ENCODE data around the gene SLC29A1.
A peak's percentile ranks its signal among the peaks of the same experiment; 100 is the strongest.

The SLC29A1 gene

DNA sequence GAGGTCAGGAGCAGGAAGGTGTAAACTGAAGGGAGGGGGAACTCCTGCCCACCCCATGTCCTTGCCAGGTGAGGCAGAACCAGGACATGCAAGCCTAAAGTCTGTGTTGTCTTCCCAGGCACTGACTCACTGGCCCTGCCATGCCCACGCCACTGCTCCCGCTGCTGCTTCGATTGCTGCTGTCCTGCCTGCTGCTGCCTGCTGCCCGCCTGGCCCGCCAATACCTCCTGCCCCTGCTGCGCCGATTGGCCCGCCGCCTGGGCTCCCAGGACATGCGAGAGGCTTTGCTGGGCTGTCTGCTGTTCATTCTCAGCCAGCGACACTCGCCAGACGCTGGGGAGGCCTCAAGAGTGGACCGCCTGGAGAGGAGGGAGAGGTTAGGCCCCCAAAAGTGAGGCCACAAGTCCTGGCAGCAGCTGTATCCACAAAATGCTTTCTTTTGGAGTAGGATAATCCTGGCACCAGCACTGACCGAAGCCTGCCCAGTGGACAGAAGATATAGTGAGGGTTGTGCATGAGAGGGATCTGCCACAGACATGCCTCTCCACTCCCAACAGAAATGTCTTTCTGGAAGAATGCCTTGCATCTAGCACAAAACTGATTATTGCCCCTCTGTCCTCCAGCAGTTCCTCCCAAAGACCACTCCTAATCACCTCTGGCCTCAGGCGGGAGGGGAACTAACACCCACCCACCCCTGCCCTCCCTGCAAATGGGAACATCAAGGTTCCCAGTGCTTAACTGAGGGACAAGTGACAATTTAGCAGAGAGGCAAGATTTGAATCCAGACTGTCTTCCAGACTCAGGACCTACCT lies 5.9 kb upstream of the SLC29A1 start:
- Histone ChIP-seq H3K4me2 (peak overlapping the region; percentile 44 to 98 (median 88); a peak in 20 of 22 replicates), H3K27ac (no peak overlapping the region)

GRCh38 chr6:44219053-44219814 lies 4.2 kb upstream of the SLC29A1 start:
- Histone ChIP-seq H3K4me3 (peak overlapping the region; percentile 35 to 65 (median 48); a peak in 19 of 20 replicates), H3K27me3 (peaks cover 0 to 9% (median 0%) of the 10 kb centered on the region in 11 experiments; a peak in 1 of 22 replicates), H3K36me3 (no peaks in the 10 kb centered on the region), H3K27ac (peak overlapping the region in 6 of 11 experiments; percentile 1 to 51 (median 34); a peak in 9 of 22 replicates), H3K4me2 (peak overlapping the region; percentile 80 to 98 (median 92)), H4K20me1 (peaks cover 0 to 6% (median 1%) of the 10 kb centered on the region in 11 experiments; a peak in 12 of 22 replicates), H3K4me1 (peaks cover 53 to 73% (median 63%) of the 10 kb centered on the region in 10 experiments), H3K9me3 (replicated peaks in 1 of 11) (no peaks in the 10 kb centered on the region), H3K9ac (peak overlapping the region; percentile 15 to 72 (median 59); a peak in 19 of 22 replicates)
- no peak for TF ChIP-seq Cebpa-rat (IDR thresholded peaks at IDR 0.05)

More for the DNA sequence above, 5.9 kb upstream of the SLC29A1 start:
- Histone ChIP-seq H3K36me3 (no peaks in the 10 kb centered on the region), H3K27me3 (peaks cover 0 to 3% (median 0%) of the 10 kb centered on the region in 11 experiments; a peak in 1 of 22 replicates), H3K4me1 (peaks cover 44 to 63% (median 53%) of the 10 kb centered on the region in 10 experiments), H4K20me1 (no peaks in the 10 kb centered on the region; a peak in 2 of 22 replicates), H3K9me3 (replicated peaks in 1 of 11) (no peaks in the 10 kb centered on the region), H3K4me3 (no peak overlapping the region), H3K9ac (0 out of 22 replicates have a peak overlapping the region, but pooled peaks of 1 of the 11 experiments have one; percentile 8)
- TF ChIP-seq Cebpa-rat (IDR thresholded peaks at IDR 0.05): no peak

GRCh38 chr6:44219815-44220784 lies 3.3 kb upstream of the SLC29A1 start:
- Histone ChIP-seq H3K4me1 (peaks cover 62 to 82% (median 71%) of the 10 kb centered on the region in 10 experiments), H3K27ac (no peak overlapping the region; a peak in 1 of 22 replicates), H4K20me1 (peaks cover 6 to 14% (median 10%) of the 10 kb centered on the region in 11 experiments; a peak in 15 of 22 replicates), H3K9me3 (replicated peaks in 1 of 11) (no peaks in the 10 kb centered on the region), H3K9ac (peak overlapping the region in 3 of 11 experiments; percentile 44 to 72 (median 59); a peak in 4 of 22 replicates), H3K27me3 (peaks cover 0 to 9% (median 0%) of the 10 kb centered on the region in 11 experiments; a peak in 1 of 22 replicates), H3K4me2 (peak overlapping the region; percentile 79 to 98 (median 92); a peak in 21 of 22 replicates), H3K36me3 (no peaks in the 10 kb centered on the region), H3K4me3 (peak overlapping the region in 4 of 10 experiments; percentile 46 to 65 (median 52); a peak in 8 of 20 replicates)
- TF ChIP-seq Cebpa-rat (IDR thresholded peaks at IDR 0.05): no peak

DNA sequence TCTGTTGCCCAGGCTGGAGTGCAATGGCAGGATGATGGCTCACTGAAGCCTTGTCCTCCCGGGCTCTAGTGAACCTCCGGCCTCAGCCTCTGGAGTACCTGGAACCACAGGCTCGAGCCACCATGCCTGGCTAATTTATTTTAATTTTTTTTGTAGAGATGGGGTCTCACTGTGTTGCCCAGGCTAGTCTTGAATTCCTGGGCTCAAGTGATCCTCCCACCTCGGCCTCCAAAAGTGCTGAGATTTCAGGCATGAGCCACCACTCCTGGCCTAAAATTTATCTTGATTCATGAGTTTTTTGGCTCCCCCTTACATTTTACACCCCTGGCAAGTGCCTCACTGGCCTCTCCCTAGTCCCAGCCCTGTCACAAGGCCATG lies 2.5 kb upstream of the SLC29A1 start:
- Histone ChIP-seq H3K27me3 (peaks cover 0 to 9% (median 0%) of the 10 kb centered on the region in 11 experiments; a peak in 1 of 22 replicates), H3K9ac (peak overlapping the region in 2 of 11 experiments; percentile 33 to 49; a peak in 3 of 22 replicates), H3K4me3 (no peak overlapping the region), H3K9me3 (replicated peaks in 1 of 11) (no peaks in the 10 kb centered on the region), H3K27ac (peak overlapping the region in 1 of 11 experiments; percentile 6; a peak in 2 of 22 replicates), H4K20me1 (peaks cover 14 to 22% (median 18%) of the 10 kb centered on the region in 11 experiments; a peak in 17 of 22 replicates), H3K36me3 (no peaks in the 10 kb centered on the region), H3K4me1 (peaks cover 70 to 88% (median 79%) of the 10 kb centered on the region in 10 experiments), H3K4me2 (peak overlapping the region in 4 of 11 experiments; percentile 70 to 88 (median 75); a peak in 6 of 22 replicates)
- TF ChIP-seq Cebpa-rat (IDR thresholded peaks at IDR 0.05): no peak

- peak overlapping the region in 1 of 10 experiments; percentile 25; a peak in 1 of 20 replicates for H3K4me3 ChIP-seq
- no peaks in the 10 kb centered on the region for H3K36me3 ChIP-seq
- peak overlapping the region in 3 of 11 experiments; percentile 23 to 49 (median 33); a peak in 5 of 22 replicates for H3K9ac ChIP-seq
- peaks cover 70 to 88% (median 81%) of the 10 kb centered on the region in 10 experiments for H3K4me1 ChIP-seq
- H3K27me3 ChIP-seq: peaks cover 0 to 9% (median 0%) of the 10 kb centered on the region in 11 experiments; a peak in 1 of 22 replicates
- no peaks in the 10 kb centered on the region for H3K9me3 ChIP-seq (replicated peaks in 1 of 11)
- H3K27ac ChIP-seq: peak overlapping the region in 4 of 11 experiments; percentile 6 to 41 (median 23); a peak in 3 of 22 replicates
- peak overlapping the region; percentile 46 to 88 (median 66) for H3K4me2 ChIP-seq
- peaks cover 17 to 27% (median 22%) of the 10 kb centered on the region in 11 experiments; a peak in 17 of 22 replicates for H4K20me1 ChIP-seq
- TF ChIP-seq Cebpa-rat (IDR thresholded peaks at IDR 0.05): no peak
Measured at GRCh38 chr6:44221291-44221960, 2.0 kb upstream of the SLC29A1 start.

- H3K9me3 ChIP-seq (replicated peaks in 1 of 11): no peaks in the 10 kb centered on the region
- peak overlapping the region in 3 of 11 experiments; percentile 20 to 41 (median 26); a peak in 2 of 22 replicates for H3K27ac ChIP-seq
- peak overlapping the region in 2 of 11 experiments; percentile 23 to 49; a peak in 3 of 22 replicates for H3K9ac ChIP-seq
- no peaks in the 10 kb centered on the region for H3K36me3 ChIP-seq
- peaks cover 70 to 88% (median 81%) of the 10 kb centered on the region in 10 experiments for H3K4me1 ChIP-seq
- peaks cover 0 to 9% (median 0%) of the 10 kb centered on the region in 11 experiments; a peak in 1 of 22 replicates for H3K27me3 ChIP-seq
- H3K4me3 ChIP-seq: peak overlapping the region in 1 of 10 experiments; percentile 25; a peak in 1 of 20 replicates
- H3K4me2 ChIP-seq: peak overlapping the region; percentile 46 to 98 (median 74)
- H4K20me1 ChIP-seq: peaks cover 18 to 33% (median 28%) of the 10 kb centered on the region in 11 experiments; a peak in 17 of 22 replicates
- TF ChIP-seq Cebpa-rat (IDR thresholded peaks at IDR 0.05): no peak
Measured at GRCh38 chr6:44221961-44222335, 1.4 kb upstream of the SLC29A1 start.

Data from BLaER1 treated with 17β-estradiol and CSF1 and Interleukin-3, amounts not matched to agents 10 nM and 100 nM (cell line).